Liver (tissue), 9 donors: Measurements from ENCODE around the gene HMG20B. TPM values are rescaled to one million over a fixed set of nuclear protein-coding genes. Genes with fewer than 3 reads are reported as not detected.

ENCODE experiments used
- DNase-seq: peaks from one replicate; pipeline ENCODE4 v3.0.0-alpha.2; 2017; ENCODE audit warnings: low spot score
- H3K27ac ChIP-seq, 2 donors: one replicate each; pipeline ENCODE4 v1.7.0; 2013; ENCODE audit warnings: inconsistent platforms in 2 of 2, low read length in 2 of 2, control low read depth in 1 of 2, low read depth in 1 of 2, mild to moderate bottlenecking in 1 of 2
- H3K27me3 ChIP-seq, 4 donors: one replicate each; pipeline versions ENCODE4 v1.6.1 to v1.7.0; 2013; ENCODE audit warnings: low read length in 3 of 4, inconsistent platforms in 1 of 4, mild to moderate bottlenecking in 1 of 4, moderate library complexity in 1 of 4; ENCODE audit not compliant: control insufficient read depth in 4 of 4, insufficient read depth in 4 of 4
- H3K36me3 ChIP-seq, 4 donors: one replicate each; pipeline versions ENCODE4 v1.6.1 to v1.7.0; 2013; ENCODE audit warnings: low read length in 3 of 4, mild to moderate bottlenecking in 3 of 4, low read depth in 1 of 4, moderate library complexity in 1 of 4; ENCODE audit not compliant: control insufficient read depth in 4 of 4, insufficient read depth in 3 of 4
- H3K4me1 ChIP-seq, 4 donors: one replicate each; pipeline versions ENCODE4 v1.6.1 to v1.7.0; 2013; ENCODE audit warnings: low read length in 3 of 4, mild to moderate bottlenecking in 3 of 4, moderate library complexity in 1 of 4; ENCODE audit not compliant: control insufficient read depth in 4 of 4, insufficient read depth in 4 of 4
- H3K4me3 ChIP-seq, 3 donors: one replicate each; pipeline versions ENCODE4 v1.6.1 to v1.7.0; 2013; ENCODE audit warnings: low read length in 3 of 3, control low read depth in 1 of 3, low read depth in 1 of 3, mild to moderate bottlenecking in 1 of 3
- H3K9ac ChIP-seq, 2 donors: one replicate each; pipeline ENCODE4 v1.7.0; 2013; ENCODE audit warnings: low read length in 2 of 2, mild to moderate bottlenecking in 2 of 2, moderate library complexity in 2 of 2, control low read depth in 1 of 2, low read depth in 1 of 2
- H3K9me3 ChIP-seq, 4 donors: one replicate each; pipeline versions ENCODE4 v1.6.1 to v1.7.0; 2013; ENCODE audit warnings: low read length in 3 of 4; ENCODE audit not compliant: control insufficient read depth in 4 of 4
- FOXA1 ChIP-seq: IDR thresholded peaks from 2 replicates; pipeline ENCODE4 v1.6.1; 2016; ENCODE audit warnings: antibody characterized with exemption
- HNF4A ChIP-seq, 2 donors: conservative IDR thresholded peaks; 2 replicates each; pipeline ENCODE4 v1.6.1; 2016; ENCODE audit warnings: antibody characterized with exemption in 2 of 2, mild to moderate bottlenecking in 2 of 2
- JUND ChIP-seq, 2 donors: IDR thresholded peaks; 2 replicates each; pipeline ENCODE4 v1.6.1; 2016; ENCODE audit warnings: antibody characterized with exemption in 2 of 2
- NR2F2 ChIP-seq: IDR thresholded peaks from 2 replicates; pipeline ENCODE4 v1.6.1; 2016; ENCODE audit warnings: antibody characterized with exemption
- RXRA ChIP-seq, 2 donors: IDR thresholded peaks; 2 replicates each; pipeline ENCODE4 v1.6.1; 2017 to 2018; ENCODE audit warnings: antibody characterized with exemption in 2 of 2, mild to moderate bottlenecking in 1 of 2
- SP1 ChIP-seq: IDR thresholded peaks from 2 replicates; pipeline ENCODE4 v1.6.1; 2018; ENCODE audit warnings: antibody characterized with exemption, mild to moderate bottlenecking
- YY1 ChIP-seq: IDR thresholded peaks from 2 replicates; pipeline ENCODE4 v1.6.1; 2016; ENCODE audit warnings: antibody characterized with exemption, mild to moderate bottlenecking
- WGBS: extraction: QIAGEN DNeasy Blood & Tissue Kit; methylation state at CpG from one replicate; pipeline ENCODE4 v1.1.7; 2013; 5-methylcytosine and 5-hydroxymethylcytosine counted together
- polyA plus RNA-seq, 2 donors: library from polyadenylated mRNA; stranded (reverse) in 1 of 2; unstranded in 1 of 2; fragments of 200-250 nt in 1 of 2; fragments of >200 nt in 1 of 2; fragmentation: Nextera tagmentation in 1 of 2; extraction: Ambion mirVana in 1 of 2; gene quantifications; one replicate each; pipeline versions ENCODE4 v1.2.1 to v1.2.3, GENCODE V29; 2013 to 2015
- total RNA-seq, 2 donors: library from RNA; depleted of rRNA; stranded (reverse); fragments of >200 nt; gene quantifications; one replicate each; pipeline ENCODE4 v1.2.3, GENCODE V29; 2014
- TF ChIP-seq, protein P1 (sequence below): IDR thresholded peaks from 2 replicates; pipeline ENCODE4 v1.6.1; 2016; ENCODE audit warnings: antibody characterized with exemption, mild to moderate bottlenecking
- TF ChIP-seq, protein P2 (sequence below): fragments of 150-350 bp; IDR thresholded peaks from 2 replicates; pipeline ENCODE4 v1.5.1; 2017; ENCODE audit warnings: improper control_type of control experiment, low read depth, low read length; ENCODE audit not compliant: missing input control
- TF ChIP-seq, protein P3 (sequence below): IDR thresholded peaks from 2 replicates; pipeline ENCODE4 v1.6.1; 2016; ENCODE audit warnings: antibody characterized with exemption
- TF ChIP-seq, protein P4 (sequence below): IDR thresholded peaks from 2 replicates; pipeline ENCODE4 v1.6.1; 2016; ENCODE audit warnings: antibody characterized with exemption
- TF ChIP-seq, protein P5 (sequence below): IDR thresholded peaks from 2 replicates; pipeline ENCODE4 v1.6.1; 2016; ENCODE audit warnings: antibody characterized with exemption
- donor health status: healthy.
- donor health status: healthy.
- donor health status: healthy.
- donor health status: healthy.
- donor health status: healthy.

HMG20B gene
- total and polyA plus RNA-seq, 4 donors: 28.6 to 35.1 (median 30.5) TPM

DNA sequence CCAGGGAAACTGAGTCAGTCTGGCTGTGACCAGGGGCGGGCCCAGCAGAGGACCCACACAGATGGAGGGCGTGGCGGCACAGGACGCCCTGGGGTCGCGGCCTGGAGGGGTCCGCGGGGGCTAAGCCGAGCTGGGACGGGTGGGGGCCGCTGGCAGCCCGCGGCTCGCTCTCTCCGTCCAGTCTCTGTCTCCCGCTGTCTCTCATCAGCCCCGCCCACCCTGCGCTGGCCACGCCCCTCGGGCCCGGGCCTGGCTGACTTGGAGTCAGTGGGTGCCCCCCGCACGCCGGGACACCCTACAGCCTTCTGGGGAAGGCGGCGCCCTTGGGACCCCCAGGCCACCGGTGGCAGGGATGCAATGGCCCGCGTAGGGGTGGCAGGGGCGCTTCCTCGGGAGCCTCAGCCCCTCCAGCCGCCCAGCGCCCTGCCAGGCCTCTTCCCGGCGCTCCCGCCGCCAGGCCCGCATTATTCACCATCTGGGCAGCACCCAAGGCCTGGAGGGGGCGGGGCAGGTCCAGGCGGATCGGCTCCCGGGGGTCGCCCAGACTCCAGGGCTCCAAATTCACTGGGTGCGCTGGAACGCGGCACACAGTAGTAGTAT, 34.0 kb downstream of the HMG20B start, which contains the start of gene TBXA2R:
TBXA2R (minus strand) TSS at position 186 of the 600 bp plus-strand sequence. CDS start 6,241 bp downstream, outside the sequence.
- Histone ChIP-seq H3K27me3 (no peaks in the 10 kb centered on the region), H3K4me3 (peak within 1 kb of the TSS in 2 of 3 donors; percentile 2 to 55), H3K27ac (peak within 1 kb of the TSS; percentile 69 to 73), H3K36me3 (peaks cover 2 to 8% (median 3%) of the 10 kb centered on the region in 4 donors), H3K9me3 (no peaks in the 10 kb centered on the region), H3K4me1 (peaks cover 0 to 8% (median 4%) of the 10 kb centered on the region in 4 donors), H3K9ac (no peak within 1 kb of the TSS)
- DNase-seq: peak; percentile 76
- 5% methylated on average over 46 of the region's 46 CpGs for WGBS
- TF ChIP-seq, protein P1, sequence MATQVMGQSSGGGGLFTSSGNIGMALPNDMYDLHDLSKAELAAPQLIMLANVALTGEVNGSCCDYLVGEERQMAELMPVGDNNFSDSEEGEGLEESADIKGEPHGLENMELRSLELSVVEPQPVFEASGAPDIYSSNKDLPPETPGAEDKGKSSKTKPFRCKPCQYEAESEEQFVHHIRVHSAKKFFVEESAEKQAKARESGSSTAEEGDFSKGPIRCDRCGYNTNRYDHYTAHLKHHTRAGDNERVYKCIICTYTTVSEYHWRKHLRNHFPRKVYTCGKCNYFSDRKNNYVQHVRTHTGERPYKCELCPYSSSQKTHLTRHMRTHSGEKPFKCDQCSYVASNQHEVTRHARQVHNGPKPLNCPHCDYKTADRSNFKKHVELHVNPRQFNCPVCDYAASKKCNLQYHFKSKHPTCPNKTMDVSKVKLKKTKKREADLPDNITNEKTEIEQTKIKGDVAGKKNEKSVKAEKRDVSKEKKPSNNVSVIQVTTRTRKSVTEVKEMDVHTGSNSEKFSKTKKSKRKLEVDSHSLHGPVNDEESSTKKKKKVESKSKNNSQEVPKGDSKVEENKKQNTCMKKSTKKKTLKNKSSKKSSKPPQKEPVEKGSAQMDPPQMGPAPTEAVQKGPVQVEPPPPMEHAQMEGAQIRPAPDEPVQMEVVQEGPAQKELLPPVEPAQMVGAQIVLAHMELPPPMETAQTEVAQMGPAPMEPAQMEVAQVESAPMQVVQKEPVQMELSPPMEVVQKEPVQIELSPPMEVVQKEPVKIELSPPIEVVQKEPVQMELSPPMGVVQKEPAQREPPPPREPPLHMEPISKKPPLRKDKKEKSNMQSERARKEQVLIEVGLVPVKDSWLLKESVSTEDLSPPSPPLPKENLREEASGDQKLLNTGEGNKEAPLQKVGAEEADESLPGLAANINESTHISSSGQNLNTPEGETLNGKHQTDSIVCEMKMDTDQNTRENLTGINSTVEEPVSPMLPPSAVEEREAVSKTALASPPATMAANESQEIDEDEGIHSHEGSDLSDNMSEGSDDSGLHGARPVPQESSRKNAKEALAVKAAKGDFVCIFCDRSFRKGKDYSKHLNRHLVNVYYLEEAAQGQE: no peak
- TF ChIP-seq, protein P2, sequence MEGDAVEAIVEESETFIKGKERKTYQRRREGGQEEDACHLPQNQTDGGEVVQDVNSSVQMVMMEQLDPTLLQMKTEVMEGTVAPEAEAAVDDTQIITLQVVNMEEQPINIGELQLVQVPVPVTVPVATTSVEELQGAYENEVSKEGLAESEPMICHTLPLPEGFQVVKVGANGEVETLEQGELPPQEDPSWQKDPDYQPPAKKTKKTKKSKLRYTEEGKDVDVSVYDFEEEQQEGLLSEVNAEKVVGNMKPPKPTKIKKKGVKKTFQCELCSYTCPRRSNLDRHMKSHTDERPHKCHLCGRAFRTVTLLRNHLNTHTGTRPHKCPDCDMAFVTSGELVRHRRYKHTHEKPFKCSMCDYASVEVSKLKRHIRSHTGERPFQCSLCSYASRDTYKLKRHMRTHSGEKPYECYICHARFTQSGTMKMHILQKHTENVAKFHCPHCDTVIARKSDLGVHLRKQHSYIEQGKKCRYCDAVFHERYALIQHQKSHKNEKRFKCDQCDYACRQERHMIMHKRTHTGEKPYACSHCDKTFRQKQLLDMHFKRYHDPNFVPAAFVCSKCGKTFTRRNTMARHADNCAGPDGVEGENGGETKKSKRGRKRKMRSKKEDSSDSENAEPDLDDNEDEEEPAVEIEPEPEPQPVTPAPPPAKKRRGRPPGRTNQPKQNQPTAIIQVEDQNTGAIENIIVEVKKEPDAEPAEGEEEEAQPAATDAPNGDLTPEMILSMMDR: no peak
- TF ChIP-seq, protein P3, sequence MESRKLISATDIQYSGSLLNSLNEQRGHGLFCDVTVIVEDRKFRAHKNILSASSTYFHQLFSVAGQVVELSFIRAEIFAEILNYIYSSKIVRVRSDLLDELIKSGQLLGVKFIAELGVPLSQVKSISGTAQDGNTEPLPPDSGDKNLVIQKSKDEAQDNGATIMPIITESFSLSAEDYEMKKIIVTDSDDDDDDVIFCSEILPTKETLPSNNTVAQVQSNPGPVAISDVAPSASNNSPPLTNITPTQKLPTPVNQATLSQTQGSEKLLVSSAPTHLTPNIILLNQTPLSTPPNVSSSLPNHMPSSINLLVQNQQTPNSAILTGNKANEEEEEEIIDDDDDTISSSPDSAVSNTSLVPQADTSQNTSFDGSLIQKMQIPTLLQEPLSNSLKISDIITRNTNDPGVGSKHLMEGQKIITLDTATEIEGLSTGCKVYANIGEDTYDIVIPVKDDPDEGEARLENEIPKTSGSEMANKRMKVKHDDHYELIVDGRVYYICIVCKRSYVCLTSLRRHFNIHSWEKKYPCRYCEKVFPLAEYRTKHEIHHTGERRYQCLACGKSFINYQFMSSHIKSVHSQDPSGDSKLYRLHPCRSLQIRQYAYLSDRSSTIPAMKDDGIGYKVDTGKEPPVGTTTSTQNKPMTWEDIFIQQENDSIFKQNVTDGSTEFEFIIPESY: no peak
- TF ChIP-seq, protein P4, sequence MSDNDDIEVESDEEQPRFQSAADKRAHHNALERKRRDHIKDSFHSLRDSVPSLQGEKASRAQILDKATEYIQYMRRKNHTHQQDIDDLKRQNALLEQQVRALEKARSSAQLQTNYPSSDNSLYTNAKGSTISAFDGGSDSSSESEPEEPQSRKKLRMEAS: no peak
- no peak for TF ChIP-seq FOXA1

DNA sequence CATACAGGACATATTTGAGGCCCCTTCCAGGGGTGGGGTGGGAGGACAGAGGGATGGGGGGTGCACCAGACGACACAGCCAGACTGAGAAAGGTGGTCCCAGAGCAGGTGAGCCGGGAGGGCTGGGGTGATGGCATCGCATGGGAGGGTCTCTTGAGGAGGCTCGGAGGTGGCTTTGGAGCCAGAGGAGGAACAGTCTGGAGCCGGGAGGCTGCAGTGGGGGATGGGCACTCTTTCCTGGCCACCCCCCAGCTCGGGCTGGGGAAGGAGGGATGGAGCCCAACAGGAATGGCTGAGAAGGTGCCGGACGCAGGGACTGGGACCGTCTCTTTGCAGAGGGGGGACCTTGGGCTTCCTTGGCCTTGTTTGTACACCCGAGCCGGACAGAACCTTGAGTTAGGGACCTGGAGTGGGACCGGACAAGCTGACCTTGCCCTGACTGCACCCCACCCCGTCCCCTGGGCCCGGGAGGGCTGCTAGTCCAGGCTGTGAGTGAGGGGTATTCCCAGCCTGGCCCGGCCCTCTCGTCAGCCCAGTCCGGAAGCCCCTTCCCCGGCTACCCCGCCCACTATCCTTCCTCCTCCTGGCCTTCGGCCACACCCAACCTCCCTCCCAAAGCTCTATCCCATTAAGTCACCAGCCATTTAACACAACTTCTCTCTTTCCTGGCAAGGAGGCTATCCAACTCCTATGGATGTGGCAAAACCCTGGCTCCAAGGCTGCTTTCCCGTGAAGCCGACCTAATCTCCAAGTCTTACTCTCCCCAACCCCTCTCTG, 34.7 kb downstream of the HMG20B start:
- H3K9me3 ChIP-seq: no peaks in the 10 kb centered on the region
- peak overlapping the region; percentile 69 to 73 for H3K27ac ChIP-seq
- WGBS: 23% methylated on average over 22 of the region's 22 CpGs
- peak overlapping the region in 1 of 3 donors; percentile 55 for H3K4me3 ChIP-seq
- H3K4me1 ChIP-seq: peaks cover 0 to 8% (median 4%) of the 10 kb centered on the region in 4 donors
- no peaks in the 10 kb centered on the region for H3K27me3 ChIP-seq
- H3K36me3 ChIP-seq: peaks cover 4 to 15% (median 6%) of the 10 kb centered on the region in 4 donors
- H3K9ac ChIP-seq: no peak overlapping the region
- TF ChIP-seq SP1: no peak
- TF ChIP-seq RXRA (IDR thresholded peaks at IDR 0.05): no peak
- no peak for TF ChIP-seq FOXA1
- TF ChIP-seq NR2F2: peak; percentile 12
- TF ChIP-seq, protein P5, sequence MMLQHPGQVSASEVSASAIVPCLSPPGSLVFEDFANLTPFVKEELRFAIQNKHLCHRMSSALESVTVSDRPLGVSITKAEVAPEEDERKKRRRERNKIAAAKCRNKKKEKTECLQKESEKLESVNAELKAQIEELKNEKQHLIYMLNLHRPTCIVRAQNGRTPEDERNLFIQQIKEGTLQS: no peak
- no peak for TF ChIP-seq HNF4A (conservative IDR thresholded peaks at IDR 0.05)
- TF ChIP-seq, protein P3: no peak
- no peak for TF ChIP-seq JUND (IDR thresholded peaks at IDR 0.05)
- TF ChIP-seq YY1: no peak
- DNase-seq: no peak
